ENCODE data around the gene ERN2.
"Not testable (repeated sequence)": the region's sequence is repeated elsewhere in the genome, so short reads cannot be mapped to it uniquely, and the experiment has no call there.

DNA sequence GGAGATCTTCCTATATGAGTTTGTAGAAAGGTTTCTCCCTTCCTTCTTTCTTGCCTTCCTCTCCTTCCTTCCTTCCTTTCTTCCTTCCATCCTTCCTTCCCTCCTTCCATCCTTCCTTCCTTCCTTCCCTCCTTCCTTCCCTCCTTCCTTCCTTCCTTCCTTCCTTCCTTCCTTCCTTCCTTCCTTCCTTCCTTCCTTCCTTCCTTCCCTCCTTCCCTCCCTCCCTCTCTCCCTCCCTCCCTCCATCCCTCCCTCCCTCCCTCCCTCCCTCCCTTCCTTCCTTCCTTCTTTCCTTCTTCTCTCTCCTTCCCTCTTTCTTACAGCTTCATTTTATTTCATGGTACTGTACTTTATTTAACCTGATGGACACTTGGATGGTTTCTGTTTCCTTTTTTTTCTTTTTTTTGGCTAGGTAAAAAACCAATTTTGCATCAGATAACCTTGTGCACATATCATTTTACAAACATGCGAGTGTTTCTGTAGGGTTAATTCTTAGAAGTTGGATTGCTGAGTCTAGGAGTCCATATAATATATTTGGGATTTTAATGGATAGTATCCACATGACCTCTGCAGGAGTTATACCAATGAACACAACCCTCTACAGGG is 24.5 kb upstream of the ERN2 start:
- TF ChIP-seq, protein P1, sequence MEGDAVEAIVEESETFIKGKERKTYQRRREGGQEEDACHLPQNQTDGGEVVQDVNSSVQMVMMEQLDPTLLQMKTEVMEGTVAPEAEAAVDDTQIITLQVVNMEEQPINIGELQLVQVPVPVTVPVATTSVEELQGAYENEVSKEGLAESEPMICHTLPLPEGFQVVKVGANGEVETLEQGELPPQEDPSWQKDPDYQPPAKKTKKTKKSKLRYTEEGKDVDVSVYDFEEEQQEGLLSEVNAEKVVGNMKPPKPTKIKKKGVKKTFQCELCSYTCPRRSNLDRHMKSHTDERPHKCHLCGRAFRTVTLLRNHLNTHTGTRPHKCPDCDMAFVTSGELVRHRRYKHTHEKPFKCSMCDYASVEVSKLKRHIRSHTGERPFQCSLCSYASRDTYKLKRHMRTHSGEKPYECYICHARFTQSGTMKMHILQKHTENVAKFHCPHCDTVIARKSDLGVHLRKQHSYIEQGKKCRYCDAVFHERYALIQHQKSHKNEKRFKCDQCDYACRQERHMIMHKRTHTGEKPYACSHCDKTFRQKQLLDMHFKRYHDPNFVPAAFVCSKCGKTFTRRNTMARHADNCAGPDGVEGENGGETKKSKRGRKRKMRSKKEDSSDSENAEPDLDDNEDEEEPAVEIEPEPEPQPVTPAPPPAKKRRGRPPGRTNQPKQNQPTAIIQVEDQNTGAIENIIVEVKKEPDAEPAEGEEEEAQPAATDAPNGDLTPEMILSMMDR (IDR thresholded peaks at IDR 0.05), result not testable (repeated sequence)
- not testable (repeated sequence) for TF ChIP-seq POLR2A (IDR thresholded peaks at IDR 0.05)

Measured in adrenal gland (tissue), 5 donors.